ENCODE data around the gene SLC66A3.

DNA sequence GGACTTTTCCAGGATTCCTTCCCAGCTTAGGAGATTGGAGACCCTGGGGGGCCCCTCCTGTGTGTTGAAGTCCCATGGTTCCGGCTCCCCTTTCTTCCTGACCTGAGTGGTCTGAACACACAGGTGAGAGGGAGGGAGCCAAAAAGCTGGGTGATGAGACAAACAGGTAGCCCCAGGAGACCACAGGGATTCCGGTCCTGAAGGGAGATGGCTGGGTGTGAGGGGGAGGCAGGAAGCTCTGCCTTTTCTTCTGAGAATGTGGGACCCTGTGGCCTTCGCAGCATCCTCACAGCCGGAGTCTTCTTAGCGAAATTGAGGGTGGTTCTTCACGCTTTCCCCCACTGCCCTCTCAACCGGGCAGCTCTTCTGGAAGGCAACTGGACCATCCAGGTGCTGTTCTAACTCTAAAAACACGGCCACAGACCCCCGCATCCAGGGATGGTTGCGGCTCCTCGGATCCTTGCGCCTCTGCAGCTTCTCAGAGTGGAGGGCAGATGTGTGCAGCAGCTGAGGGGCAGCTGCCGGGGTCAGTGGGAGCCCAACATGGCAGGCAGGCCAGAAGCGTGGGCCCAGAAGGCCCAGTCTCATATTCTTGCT, 4.4 kb downstream of the SLC66A3 start:
- TF ChIP-seq, protein P1, sequence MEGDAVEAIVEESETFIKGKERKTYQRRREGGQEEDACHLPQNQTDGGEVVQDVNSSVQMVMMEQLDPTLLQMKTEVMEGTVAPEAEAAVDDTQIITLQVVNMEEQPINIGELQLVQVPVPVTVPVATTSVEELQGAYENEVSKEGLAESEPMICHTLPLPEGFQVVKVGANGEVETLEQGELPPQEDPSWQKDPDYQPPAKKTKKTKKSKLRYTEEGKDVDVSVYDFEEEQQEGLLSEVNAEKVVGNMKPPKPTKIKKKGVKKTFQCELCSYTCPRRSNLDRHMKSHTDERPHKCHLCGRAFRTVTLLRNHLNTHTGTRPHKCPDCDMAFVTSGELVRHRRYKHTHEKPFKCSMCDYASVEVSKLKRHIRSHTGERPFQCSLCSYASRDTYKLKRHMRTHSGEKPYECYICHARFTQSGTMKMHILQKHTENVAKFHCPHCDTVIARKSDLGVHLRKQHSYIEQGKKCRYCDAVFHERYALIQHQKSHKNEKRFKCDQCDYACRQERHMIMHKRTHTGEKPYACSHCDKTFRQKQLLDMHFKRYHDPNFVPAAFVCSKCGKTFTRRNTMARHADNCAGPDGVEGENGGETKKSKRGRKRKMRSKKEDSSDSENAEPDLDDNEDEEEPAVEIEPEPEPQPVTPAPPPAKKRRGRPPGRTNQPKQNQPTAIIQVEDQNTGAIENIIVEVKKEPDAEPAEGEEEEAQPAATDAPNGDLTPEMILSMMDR (IDR thresholded peaks at IDR 0.05): no peak
- TF ChIP-seq ZFX (IDR thresholded peaks at IDR 0.05; ENCODE audit: borderline replicate concordance): no peak
